Neural crest cell (in vitro differentiated cells): ENCODE results near the gene CDK16. TPM values are rescaled to one million over a fixed set of nuclear protein-coding genes. Genes with fewer than 3 reads are reported as not detected.

Experiments used
- DNase-seq: peaks from one replicate; pipeline ENCODE4 v3.0.0; 2021; ENCODE audit warnings: low read depth, mixed read lengths, low spot score
- H3K27ac Mint-ChIP-seq: one replicate; pipeline ENCODE4 v1.8.0; 2021; ENCODE audit warnings: mild to moderate bottlenecking, mixed read lengths; ENCODE audit not compliant: unreplicated experiment
- H3K27me3 Mint-ChIP-seq: 2 replicates; pipeline ENCODE4 v1.8.0; 2021; ENCODE audit warnings: low read depth, mild to moderate bottlenecking, mixed read lengths
- H3K36me3 Mint-ChIP-seq: 2 replicates; pipeline ENCODE4 v1.8.0; 2021; ENCODE audit warnings: low read depth, mild to moderate bottlenecking, mixed read lengths
- H3K4me1 Mint-ChIP-seq: 2 replicates; pipeline ENCODE4 v1.8.0; 2021; ENCODE audit warnings: mixed read lengths
- H3K4me3 Mint-ChIP-seq: one replicate; pipeline ENCODE4 v1.8.0; 2021; ENCODE audit warnings: mild to moderate bottlenecking, mixed read lengths
- H3K9me3 Mint-ChIP-seq: 2 replicates; pipeline ENCODE4 v1.8.0; 2021; ENCODE audit warnings: mixed read lengths
- CTCF ChIP-seq: fragments of 200-600 bp; sonication (generic); conservative IDR thresholded peaks from 2 replicates; pipeline ENCODE4 v1.5.0; 2021; ENCODE audit warnings: antibody characterized with exemption, mild to moderate bottlenecking
- total RNA-seq: library from RNA; stranded (reverse); gene quantifications from 2 replicates; pipeline ENCODE4 v1.2.1, GENCODE V29; 2021

CDK16 gene
- total RNA-seq, 1 donor from 2014 or later, result 289 TPM

- Mint-ChIP-seq H3K27me3 (no peaks in the 10 kb centered on the region), H3K27ac (no peak overlapping the region), H3K4me3 (no peak overlapping the region), H3K36me3 (peaks cover 8% of the 10 kb centered on the region), H3K4me1 (no peaks in the 10 kb centered on the region), H3K9me3 (no peaks in the 10 kb centered on the region)
- TF ChIP-seq CTCF, result no peak
- no peak for DNase-seq
These were observed 45.9 kb upstream of the CDK16 start for GRCh38 chrX:47172549-47172948.

GRCh38 chrX:47172971-47173792 lies 45.3 kb upstream of the CDK16 start:
- Mint-ChIP-seq H3K27ac (no peak overlapping the region), H3K36me3 (peaks cover 12% of the 10 kb centered on the region), H3K4me3 (no peak overlapping the region), H3K27me3 (no peaks in the 10 kb centered on the region), H3K4me1 (no peaks in the 10 kb centered on the region), H3K9me3 (no peaks in the 10 kb centered on the region)
- no peak for DNase-seq
- TF ChIP-seq CTCF, result no peak

GRCh38 chrX:47174376-47174775 lies 44.1 kb upstream of the CDK16 start:
- DNase-seq, result no peak
- Mint-ChIP-seq H3K36me3 (peaks cover 11% of the 10 kb centered on the region), H3K27ac (no peak overlapping the region), H3K4me3 (no peak overlapping the region), H3K4me1 (no peaks in the 10 kb centered on the region), H3K9me3 (no peaks in the 10 kb centered on the region), H3K27me3 (no peaks in the 10 kb centered on the region)
- TF ChIP-seq CTCF, result no peak

- Mint-ChIP-seq H3K9me3 (no peaks in the 10 kb centered on the region), H3K36me3 (peaks cover 13% of the 10 kb centered on the region), H3K27me3 (no peaks in the 10 kb centered on the region), H3K4me1 (no peaks in the 10 kb centered on the region), H3K4me3 (no peak overlapping the region), H3K27ac (no peak overlapping the region)
- no peak for TF ChIP-seq CTCF
- no peak for DNase-seq
These were observed 43.5 kb upstream of the CDK16 start for GRCh38 chrX:47174846-47175587.

GRCh38 chrX:47175588-47175980 lies 42.9 kb upstream of the CDK16 start:
- H3K27ac Mint-ChIP-seq, result no peak overlapping the region
- H3K9me3 Mint-ChIP-seq, result no peaks in the 10 kb centered on the region
- no peaks in the 10 kb centered on the region for H3K4me1 Mint-ChIP-seq
- H3K36me3 Mint-ChIP-seq, result peaks cover 13% of the 10 kb centered on the region
- TF ChIP-seq CTCF, result no peak
- H3K4me3 Mint-ChIP-seq, result no peak overlapping the region
- DNase-seq, result no peak
- H3K27me3 Mint-ChIP-seq, result no peaks in the 10 kb centered on the region
